Activated CD8-positive, alpha-beta memory T cell treated with anti-CD3 and anti-CD28 coated beads, Interleukin-2, amount 50 U/mL, for 4 hours (primary cell): Measurements from ENCODE around the gene GPR158.

ENCODE experiments used
- DNase-seq: peaks from one replicate; pipeline ENCODE4 v3.0.0-alpha.2; 2020

The GPR158 gene

GRCh38 chr10:25209618-25210017 is 34.8 kb downstream of the GPR158 start:
- no peak for DNase-seq

GRCh38 chr10:25210265-25210664 is 35.5 kb downstream of the GPR158 start:
- no peak for DNase-seq

GRCh38 chr10:25220156-25220555 is 45.4 kb downstream of the GPR158 start:
- DNase-seq: no peak

GRCh38 chr10:25222085-25222660 is 47.4 kb downstream of the GPR158 start:
- no peak for DNase-seq

- no peak for DNase-seq
Measured at GRCh38 chr10:25226775-25227682, 52.2 kb downstream of the GPR158 start.

GRCh38 chr10:25231751-25232150 is 57.0 kb downstream of the GPR158 start:
- DNase-seq: no peak

- no peak for DNase-seq
Measured at GRCh38 chr10:25232204-25232603, 57.4 kb downstream of the GPR158 start.

- DNase-seq: no peak
Measured at GRCh38 chr10:25245165-25245564, 70.4 kb downstream of the GPR158 start.

GRCh38 chr10:25257646-25258045 is 82.8 kb downstream of the GPR158 start:
- DNase-seq: no peak

- no peak for DNase-seq
Measured at GRCh38 chr10:25261110-25261509, 86.3 kb downstream of the GPR158 start.

GRCh38 chr10:25261558-25261957 is 86.8 kb downstream of the GPR158 start:
- DNase-seq: no peak

- no peak for DNase-seq
Measured at GRCh38 chr10:25263931-25264330, 89.1 kb downstream of the GPR158 start.

- DNase-seq: no peak
Measured at GRCh38 chr10:25278180-25278579, 103.4 kb downstream of the GPR158 start.

- DNase-seq: no peak
Measured at GRCh38 chr10:25280076-25280475, 105.3 kb downstream of the GPR158 start.

GRCh38 chr10:25280573-25280972 is 105.8 kb downstream of the GPR158 start:
- no peak for DNase-seq

GRCh38 chr10:25285809-25286208 is 111.0 kb downstream of the GPR158 start:
- DNase-seq: no peak

GRCh38 chr10:25288181-25288580 is 113.4 kb downstream of the GPR158 start:
- no peak for DNase-seq

- DNase-seq: no peak
Measured at GRCh38 chr10:25294032-25294926, 119.5 kb downstream of the GPR158 start.

- DNase-seq: no peak
Measured at GRCh38 chr10:25296324-25296723, 121.5 kb downstream of the GPR158 start.

- no peak for DNase-seq
Measured at GRCh38 chr10:25297466-25297865, 122.7 kb downstream of the GPR158 start.

GRCh38 chr10:25300073-25300472 is 125.3 kb downstream of the GPR158 start:
- DNase-seq: no peak

GRCh38 chr10:25304606-25305005 is 129.8 kb downstream of the GPR158 start:
- DNase-seq: no peak

GRCh38 chr10:25306386-25306785 is 131.6 kb downstream of the GPR158 start:
- DNase-seq: no peak
